Liver (tissue), 9 donors: ENCODE data around the gene FBXO48. TPM values are rescaled to one million over a fixed set of nuclear protein-coding genes. Genes with fewer than 3 reads are reported as not detected.

Experiments
- DNase-seq: peaks from one replicate; pipeline ENCODE4 v3.0.0-alpha.2; 2017; ENCODE audit warnings: low spot score
- H3K27ac ChIP-seq, 2 donors: one replicate each; pipeline ENCODE4 v1.7.0; 2013; ENCODE audit warnings: inconsistent platforms in 2 of 2, low read length in 2 of 2, control low read depth in 1 of 2, low read depth in 1 of 2, mild to moderate bottlenecking in 1 of 2
- H3K27me3 ChIP-seq, 4 donors: one replicate each; pipeline versions ENCODE4 v1.6.1 to v1.7.0; 2013; ENCODE audit warnings: low read length in 3 of 4, inconsistent platforms in 1 of 4, mild to moderate bottlenecking in 1 of 4, moderate library complexity in 1 of 4; ENCODE audit not compliant: control insufficient read depth in 4 of 4, insufficient read depth in 4 of 4
- H3K36me3 ChIP-seq, 4 donors: one replicate each; pipeline versions ENCODE4 v1.6.1 to v1.7.0; 2013; ENCODE audit warnings: low read length in 3 of 4, mild to moderate bottlenecking in 3 of 4, low read depth in 1 of 4, moderate library complexity in 1 of 4; ENCODE audit not compliant: control insufficient read depth in 4 of 4, insufficient read depth in 3 of 4
- H3K4me1 ChIP-seq, 4 donors: one replicate each; pipeline versions ENCODE4 v1.6.1 to v1.7.0; 2013; ENCODE audit warnings: low read length in 3 of 4, mild to moderate bottlenecking in 3 of 4, moderate library complexity in 1 of 4; ENCODE audit not compliant: control insufficient read depth in 4 of 4, insufficient read depth in 4 of 4
- H3K4me3 ChIP-seq, 3 donors: one replicate each; pipeline versions ENCODE4 v1.6.1 to v1.7.0; 2013; ENCODE audit warnings: low read length in 3 of 3, control low read depth in 1 of 3, low read depth in 1 of 3, mild to moderate bottlenecking in 1 of 3
- H3K9ac ChIP-seq, 2 donors: one replicate each; pipeline ENCODE4 v1.7.0; 2013; ENCODE audit warnings: low read length in 2 of 2, mild to moderate bottlenecking in 2 of 2, moderate library complexity in 2 of 2, control low read depth in 1 of 2, low read depth in 1 of 2
- H3K9me3 ChIP-seq, 4 donors: one replicate each; pipeline versions ENCODE4 v1.6.1 to v1.7.0; 2013; ENCODE audit warnings: low read length in 3 of 4; ENCODE audit not compliant: control insufficient read depth in 4 of 4
- EGR1 ChIP-seq, 2 donors: IDR thresholded peaks; 2 replicates each; pipeline ENCODE4 v1.6.1; 2016 to 2018; ENCODE audit warnings: antibody characterized with exemption in 2 of 2, low read depth in 2 of 2
- FOXA1 ChIP-seq: IDR thresholded peaks from 2 replicates; pipeline ENCODE4 v1.6.1; 2016; ENCODE audit warnings: antibody characterized with exemption
- FOXA2 ChIP-seq: IDR thresholded peaks from 2 replicates; pipeline ENCODE4 v1.6.1; 2016; ENCODE audit warnings: antibody characterized with exemption
- GABPA ChIP-seq, 2 donors: IDR thresholded peaks in 1 of 2; conservative IDR thresholded peaks in 1 of 2; 2 replicates each; pipeline ENCODE4 v1.6.1; 2016; ENCODE audit warnings: antibody characterized with exemption in 2 of 2, mild to moderate bottlenecking in 1 of 2, moderate library complexity in 1 of 2
- HNF4A ChIP-seq, 2 donors: conservative IDR thresholded peaks; 2 replicates each; pipeline ENCODE4 v1.6.1; 2016; ENCODE audit warnings: antibody characterized with exemption in 2 of 2, mild to moderate bottlenecking in 2 of 2
- HNF4G ChIP-seq: IDR thresholded peaks from 2 replicates; pipeline ENCODE4 v1.6.1; 2016; ENCODE audit warnings: antibody characterized with exemption
- JUND ChIP-seq, 2 donors: IDR thresholded peaks; 2 replicates each; pipeline ENCODE4 v1.6.1; 2016; ENCODE audit warnings: antibody characterized with exemption in 2 of 2
- NR2F2 ChIP-seq: IDR thresholded peaks from 2 replicates; pipeline ENCODE4 v1.6.1; 2016; ENCODE audit warnings: antibody characterized with exemption
- RAD21 ChIP-seq, 2 donors: IDR thresholded peaks; 2 replicates each; pipeline ENCODE4 v1.6.1; 2016; ENCODE audit warnings: antibody characterized with exemption in 2 of 2, mild to moderate bottlenecking in 2 of 2
- RXRA ChIP-seq, 2 donors: IDR thresholded peaks; 2 replicates each; pipeline ENCODE4 v1.6.1; 2017 to 2018; ENCODE audit warnings: antibody characterized with exemption in 2 of 2, mild to moderate bottlenecking in 1 of 2
- SP1 ChIP-seq: IDR thresholded peaks from 2 replicates; pipeline ENCODE4 v1.6.1; 2018; ENCODE audit warnings: antibody characterized with exemption, mild to moderate bottlenecking
- TAF1 ChIP-seq: conservative IDR thresholded peaks from 2 replicates; pipeline ENCODE4 v1.6.1; 2016; ENCODE audit warnings: antibody characterized with exemption, mild to moderate bottlenecking
- YY1 ChIP-seq: IDR thresholded peaks from 2 replicates; pipeline ENCODE4 v1.6.1; 2016; ENCODE audit warnings: antibody characterized with exemption, mild to moderate bottlenecking
- WGBS: extraction: QIAGEN DNeasy Blood & Tissue Kit; methylation state at CpG from one replicate; pipeline ENCODE4 v1.1.7; 2013; 5-methylcytosine and 5-hydroxymethylcytosine counted together
- polyA plus RNA-seq, 2 donors: library from polyadenylated mRNA; stranded (reverse) in 1 of 2; unstranded in 1 of 2; fragments of 200-250 nt in 1 of 2; fragments of >200 nt in 1 of 2; fragmentation: Nextera tagmentation in 1 of 2; extraction: Ambion mirVana in 1 of 2; gene quantifications; one replicate each; pipeline versions ENCODE4 v1.2.1 to v1.2.3, GENCODE V29; 2013 to 2015
- total RNA-seq, 2 donors: library from RNA; depleted of rRNA; stranded (reverse); fragments of >200 nt; gene quantifications; one replicate each; pipeline ENCODE4 v1.2.3, GENCODE V29; 2014
- TF ChIP-seq, protein P1 (sequence below): IDR thresholded peaks from 2 replicates; pipeline ENCODE4 v1.6.1; 2016; ENCODE audit warnings: antibody characterized with exemption
- TF ChIP-seq, protein P2 (sequence below): fragments of 150-350 bp; IDR thresholded peaks from 2 replicates; pipeline ENCODE4 v1.5.1; 2017; ENCODE audit warnings: improper control_type of control experiment, low read depth, low read length; ENCODE audit not compliant: missing input control
- TF ChIP-seq, protein P3 (sequence below): IDR thresholded peaks from 2 replicates; pipeline ENCODE4 v1.6.1; 2016; ENCODE audit warnings: antibody characterized with exemption
- TF ChIP-seq, protein P4 (sequence below): IDR thresholded peaks from 2 replicates; pipeline ENCODE4 v1.6.1; 2016; ENCODE audit warnings: antibody characterized with exemption
- TF ChIP-seq, protein P5 (sequence below): IDR thresholded peaks from 2 replicates; pipeline ENCODE4 v1.6.1; 2016; ENCODE audit warnings: antibody characterized with exemption, mild to moderate bottlenecking
- donor health status: healthy.
- donor health status: healthy.
- donor health status: healthy.
- donor health status: healthy.
- donor health status: healthy.

FBXO48 gene
- total and polyA plus RNA-seq, 4 donors, result 0.45 to 1.0 (median 0.75) TPM

DNA sequence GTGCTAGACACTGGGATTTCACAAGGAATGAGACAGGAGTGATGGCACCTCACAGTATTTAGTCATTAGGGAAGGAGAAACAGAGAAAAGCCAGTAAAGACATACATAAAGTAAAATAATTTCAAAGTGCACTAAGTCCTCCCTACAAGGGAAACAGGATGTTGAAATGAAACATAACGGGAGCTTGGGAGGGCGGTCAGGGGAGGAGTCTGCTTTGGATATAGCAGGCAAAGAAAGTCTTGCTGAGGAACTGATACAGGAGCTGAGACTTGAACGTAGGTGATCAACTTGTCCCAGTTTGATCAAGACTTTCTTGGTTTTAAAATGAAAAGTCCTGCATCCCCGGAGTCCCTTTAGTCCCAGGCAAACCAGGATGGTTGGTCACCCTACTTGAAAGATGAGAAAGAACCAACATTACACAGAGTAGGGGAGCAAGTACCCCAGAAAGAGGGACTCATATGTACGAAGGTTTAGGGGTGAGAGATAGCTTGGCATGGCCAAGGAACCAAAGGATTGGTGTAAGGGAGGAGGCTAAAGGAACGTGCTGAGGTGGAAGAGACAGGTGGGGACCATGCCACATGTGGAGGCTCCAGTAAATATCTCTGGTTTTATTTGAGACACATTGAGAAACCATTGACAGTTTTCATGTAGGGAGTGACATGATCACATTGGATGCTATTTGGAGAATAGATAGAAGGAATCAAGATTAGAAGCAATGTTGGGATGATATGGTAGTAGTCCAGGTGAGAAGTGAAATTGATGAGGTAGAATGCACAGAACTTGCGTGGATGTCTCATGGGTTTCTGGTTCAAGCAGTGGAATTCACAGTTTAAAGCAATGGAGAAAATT, 28.4 kb downstream of the FBXO48 start:
- no peaks in the 10 kb centered on the region for H3K36me3 ChIP-seq
- no peak overlapping the region for H3K4me3 ChIP-seq
- 83% methylated on average over 7 of the region's 7 CpGs for WGBS
- peaks cover 2 to 23% (median 8%) of the 10 kb centered on the region in 4 donors for H3K4me1 ChIP-seq
- no peak overlapping the region for H3K27ac ChIP-seq
- no peaks in the 10 kb centered on the region for H3K9me3 ChIP-seq
- DNase-seq, result no peak
- TF ChIP-seq RAD21 (IDR thresholded peaks at IDR 0.05) (no peak), GABPA (IDR thresholded peaks at IDR 0.05 in 1 of 2, conservative IDR thresholded peaks at IDR 0.05 in 1 of 2) (no peak), EGR1 (IDR thresholded peaks at IDR 0.05; ENCODE audit: low read depth in 2 of 2) (no peak), HNF4A (conservative IDR thresholded peaks at IDR 0.05) (no peak), YY1 (no peak), RXRA (IDR thresholded peaks at IDR 0.05) (no peak), SP1 (no peak), HNF4G (no peak), JUND (IDR thresholded peaks at IDR 0.05) (no peak), TAF1 (no peak), FOXA2 (no peak), NR2F2 (no peak), FOXA1 (no peak)
- TF ChIP-seq, protein P1, sequence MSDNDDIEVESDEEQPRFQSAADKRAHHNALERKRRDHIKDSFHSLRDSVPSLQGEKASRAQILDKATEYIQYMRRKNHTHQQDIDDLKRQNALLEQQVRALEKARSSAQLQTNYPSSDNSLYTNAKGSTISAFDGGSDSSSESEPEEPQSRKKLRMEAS, result no peak
- TF ChIP-seq, protein P2, sequence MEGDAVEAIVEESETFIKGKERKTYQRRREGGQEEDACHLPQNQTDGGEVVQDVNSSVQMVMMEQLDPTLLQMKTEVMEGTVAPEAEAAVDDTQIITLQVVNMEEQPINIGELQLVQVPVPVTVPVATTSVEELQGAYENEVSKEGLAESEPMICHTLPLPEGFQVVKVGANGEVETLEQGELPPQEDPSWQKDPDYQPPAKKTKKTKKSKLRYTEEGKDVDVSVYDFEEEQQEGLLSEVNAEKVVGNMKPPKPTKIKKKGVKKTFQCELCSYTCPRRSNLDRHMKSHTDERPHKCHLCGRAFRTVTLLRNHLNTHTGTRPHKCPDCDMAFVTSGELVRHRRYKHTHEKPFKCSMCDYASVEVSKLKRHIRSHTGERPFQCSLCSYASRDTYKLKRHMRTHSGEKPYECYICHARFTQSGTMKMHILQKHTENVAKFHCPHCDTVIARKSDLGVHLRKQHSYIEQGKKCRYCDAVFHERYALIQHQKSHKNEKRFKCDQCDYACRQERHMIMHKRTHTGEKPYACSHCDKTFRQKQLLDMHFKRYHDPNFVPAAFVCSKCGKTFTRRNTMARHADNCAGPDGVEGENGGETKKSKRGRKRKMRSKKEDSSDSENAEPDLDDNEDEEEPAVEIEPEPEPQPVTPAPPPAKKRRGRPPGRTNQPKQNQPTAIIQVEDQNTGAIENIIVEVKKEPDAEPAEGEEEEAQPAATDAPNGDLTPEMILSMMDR, result no peak
- TF ChIP-seq, protein P3, sequence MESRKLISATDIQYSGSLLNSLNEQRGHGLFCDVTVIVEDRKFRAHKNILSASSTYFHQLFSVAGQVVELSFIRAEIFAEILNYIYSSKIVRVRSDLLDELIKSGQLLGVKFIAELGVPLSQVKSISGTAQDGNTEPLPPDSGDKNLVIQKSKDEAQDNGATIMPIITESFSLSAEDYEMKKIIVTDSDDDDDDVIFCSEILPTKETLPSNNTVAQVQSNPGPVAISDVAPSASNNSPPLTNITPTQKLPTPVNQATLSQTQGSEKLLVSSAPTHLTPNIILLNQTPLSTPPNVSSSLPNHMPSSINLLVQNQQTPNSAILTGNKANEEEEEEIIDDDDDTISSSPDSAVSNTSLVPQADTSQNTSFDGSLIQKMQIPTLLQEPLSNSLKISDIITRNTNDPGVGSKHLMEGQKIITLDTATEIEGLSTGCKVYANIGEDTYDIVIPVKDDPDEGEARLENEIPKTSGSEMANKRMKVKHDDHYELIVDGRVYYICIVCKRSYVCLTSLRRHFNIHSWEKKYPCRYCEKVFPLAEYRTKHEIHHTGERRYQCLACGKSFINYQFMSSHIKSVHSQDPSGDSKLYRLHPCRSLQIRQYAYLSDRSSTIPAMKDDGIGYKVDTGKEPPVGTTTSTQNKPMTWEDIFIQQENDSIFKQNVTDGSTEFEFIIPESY, result no peak
- TF ChIP-seq, protein P4, sequence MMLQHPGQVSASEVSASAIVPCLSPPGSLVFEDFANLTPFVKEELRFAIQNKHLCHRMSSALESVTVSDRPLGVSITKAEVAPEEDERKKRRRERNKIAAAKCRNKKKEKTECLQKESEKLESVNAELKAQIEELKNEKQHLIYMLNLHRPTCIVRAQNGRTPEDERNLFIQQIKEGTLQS, result no peak
- TF ChIP-seq, protein P5, sequence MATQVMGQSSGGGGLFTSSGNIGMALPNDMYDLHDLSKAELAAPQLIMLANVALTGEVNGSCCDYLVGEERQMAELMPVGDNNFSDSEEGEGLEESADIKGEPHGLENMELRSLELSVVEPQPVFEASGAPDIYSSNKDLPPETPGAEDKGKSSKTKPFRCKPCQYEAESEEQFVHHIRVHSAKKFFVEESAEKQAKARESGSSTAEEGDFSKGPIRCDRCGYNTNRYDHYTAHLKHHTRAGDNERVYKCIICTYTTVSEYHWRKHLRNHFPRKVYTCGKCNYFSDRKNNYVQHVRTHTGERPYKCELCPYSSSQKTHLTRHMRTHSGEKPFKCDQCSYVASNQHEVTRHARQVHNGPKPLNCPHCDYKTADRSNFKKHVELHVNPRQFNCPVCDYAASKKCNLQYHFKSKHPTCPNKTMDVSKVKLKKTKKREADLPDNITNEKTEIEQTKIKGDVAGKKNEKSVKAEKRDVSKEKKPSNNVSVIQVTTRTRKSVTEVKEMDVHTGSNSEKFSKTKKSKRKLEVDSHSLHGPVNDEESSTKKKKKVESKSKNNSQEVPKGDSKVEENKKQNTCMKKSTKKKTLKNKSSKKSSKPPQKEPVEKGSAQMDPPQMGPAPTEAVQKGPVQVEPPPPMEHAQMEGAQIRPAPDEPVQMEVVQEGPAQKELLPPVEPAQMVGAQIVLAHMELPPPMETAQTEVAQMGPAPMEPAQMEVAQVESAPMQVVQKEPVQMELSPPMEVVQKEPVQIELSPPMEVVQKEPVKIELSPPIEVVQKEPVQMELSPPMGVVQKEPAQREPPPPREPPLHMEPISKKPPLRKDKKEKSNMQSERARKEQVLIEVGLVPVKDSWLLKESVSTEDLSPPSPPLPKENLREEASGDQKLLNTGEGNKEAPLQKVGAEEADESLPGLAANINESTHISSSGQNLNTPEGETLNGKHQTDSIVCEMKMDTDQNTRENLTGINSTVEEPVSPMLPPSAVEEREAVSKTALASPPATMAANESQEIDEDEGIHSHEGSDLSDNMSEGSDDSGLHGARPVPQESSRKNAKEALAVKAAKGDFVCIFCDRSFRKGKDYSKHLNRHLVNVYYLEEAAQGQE, result no peak
- no peak overlapping the region for H3K9ac ChIP-seq
- no peaks in the 10 kb centered on the region for H3K27me3 ChIP-seq
